Nephron (organoid): ENCODE data around the gene EXOC6.
A peak's percentile ranks its signal among the peaks of the same experiment; 100 is the strongest.

Experiments
- H3K27ac Mint-ChIP-seq, 3 experiments: 2 replicates each; pipeline ENCODE4 v1.8.0; 2020; ENCODE audit warnings: mixed read lengths in 3 of 3, mild to moderate bottlenecking in 2 of 3, moderate library complexity in 1 of 3
- H3K27me3 Mint-ChIP-seq: 2 replicates; pipeline ENCODE4 v1.8.0; 2021; ENCODE audit warnings: low read depth, mild to moderate bottlenecking, moderate library complexity, mixed read lengths
- H3K36me3 Mint-ChIP-seq: 2 replicates; pipeline ENCODE4 v1.8.0; 2020; ENCODE audit warnings: low read depth, mixed read lengths
- H3K4me1 Mint-ChIP-seq: 2 replicates; pipeline ENCODE4 v1.8.0; 2020; ENCODE audit warnings: mixed read lengths
- H3K4me3 Mint-ChIP-seq, 3 experiments: 2 replicates each; pipeline ENCODE4 v1.8.0; 2020; ENCODE audit warnings: mild to moderate bottlenecking in 3 of 3, mixed read lengths in 3 of 3, moderate library complexity in 2 of 3
- H3K9me3 Mint-ChIP-seq: 2 replicates; pipeline ENCODE4 v1.8.0; 2020; ENCODE audit warnings: mixed read lengths
- TF ChIP-seq, protein P1 (sequence below), 3 experiments: fragments of 200-600 bp; sonication (generic); IDR thresholded peaks; one replicate each; pipeline ENCODE4 v1.5.0; 2021; ENCODE audit warnings: antibody characterized with exemption in 3 of 3; ENCODE audit not compliant: unreplicated experiment in 3 of 3

EXOC6 gene

DNA sequence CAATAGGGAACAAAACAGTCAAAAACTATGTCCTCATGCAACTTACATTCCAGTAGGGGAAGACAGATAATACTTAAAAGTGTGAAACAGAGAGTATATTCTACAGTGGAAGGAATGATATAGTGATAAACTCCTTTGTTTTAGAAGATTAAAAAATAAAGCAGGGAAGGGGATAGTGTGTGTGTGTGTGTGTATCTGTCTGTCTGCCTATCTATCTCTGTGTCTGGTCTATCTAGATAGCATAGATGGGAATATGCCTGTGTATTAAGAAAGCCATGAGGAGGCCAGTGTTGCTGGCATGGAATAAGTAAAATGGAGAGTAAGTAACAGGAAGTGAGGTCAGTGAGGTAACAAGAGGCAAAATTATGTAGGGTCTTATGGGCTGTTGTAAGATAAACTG lies 42.2 kb downstream of the EXOC6 start:
- H3K4me3 Mint-ChIP-seq: no peak overlapping the region
- H3K9me3 Mint-ChIP-seq: no peaks in the 10 kb centered on the region
- TF ChIP-seq, protein P1, sequence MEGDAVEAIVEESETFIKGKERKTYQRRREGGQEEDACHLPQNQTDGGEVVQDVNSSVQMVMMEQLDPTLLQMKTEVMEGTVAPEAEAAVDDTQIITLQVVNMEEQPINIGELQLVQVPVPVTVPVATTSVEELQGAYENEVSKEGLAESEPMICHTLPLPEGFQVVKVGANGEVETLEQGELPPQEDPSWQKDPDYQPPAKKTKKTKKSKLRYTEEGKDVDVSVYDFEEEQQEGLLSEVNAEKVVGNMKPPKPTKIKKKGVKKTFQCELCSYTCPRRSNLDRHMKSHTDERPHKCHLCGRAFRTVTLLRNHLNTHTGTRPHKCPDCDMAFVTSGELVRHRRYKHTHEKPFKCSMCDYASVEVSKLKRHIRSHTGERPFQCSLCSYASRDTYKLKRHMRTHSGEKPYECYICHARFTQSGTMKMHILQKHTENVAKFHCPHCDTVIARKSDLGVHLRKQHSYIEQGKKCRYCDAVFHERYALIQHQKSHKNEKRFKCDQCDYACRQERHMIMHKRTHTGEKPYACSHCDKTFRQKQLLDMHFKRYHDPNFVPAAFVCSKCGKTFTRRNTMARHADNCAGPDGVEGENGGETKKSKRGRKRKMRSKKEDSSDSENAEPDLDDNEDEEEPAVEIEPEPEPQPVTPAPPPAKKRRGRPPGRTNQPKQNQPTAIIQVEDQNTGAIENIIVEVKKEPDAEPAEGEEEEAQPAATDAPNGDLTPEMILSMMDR (IDR thresholded peaks at IDR 0.05; ENCODE audit: unreplicated experiment in 3 of 3): no peak
- peaks cover 10% of the 10 kb centered on the region for H3K4me1 Mint-ChIP-seq
- no peaks in the 10 kb centered on the region for H3K27me3 Mint-ChIP-seq
- H3K27ac Mint-ChIP-seq: no peak overlapping the region
- H3K36me3 Mint-ChIP-seq: no peaks in the 10 kb centered on the region

DNA sequence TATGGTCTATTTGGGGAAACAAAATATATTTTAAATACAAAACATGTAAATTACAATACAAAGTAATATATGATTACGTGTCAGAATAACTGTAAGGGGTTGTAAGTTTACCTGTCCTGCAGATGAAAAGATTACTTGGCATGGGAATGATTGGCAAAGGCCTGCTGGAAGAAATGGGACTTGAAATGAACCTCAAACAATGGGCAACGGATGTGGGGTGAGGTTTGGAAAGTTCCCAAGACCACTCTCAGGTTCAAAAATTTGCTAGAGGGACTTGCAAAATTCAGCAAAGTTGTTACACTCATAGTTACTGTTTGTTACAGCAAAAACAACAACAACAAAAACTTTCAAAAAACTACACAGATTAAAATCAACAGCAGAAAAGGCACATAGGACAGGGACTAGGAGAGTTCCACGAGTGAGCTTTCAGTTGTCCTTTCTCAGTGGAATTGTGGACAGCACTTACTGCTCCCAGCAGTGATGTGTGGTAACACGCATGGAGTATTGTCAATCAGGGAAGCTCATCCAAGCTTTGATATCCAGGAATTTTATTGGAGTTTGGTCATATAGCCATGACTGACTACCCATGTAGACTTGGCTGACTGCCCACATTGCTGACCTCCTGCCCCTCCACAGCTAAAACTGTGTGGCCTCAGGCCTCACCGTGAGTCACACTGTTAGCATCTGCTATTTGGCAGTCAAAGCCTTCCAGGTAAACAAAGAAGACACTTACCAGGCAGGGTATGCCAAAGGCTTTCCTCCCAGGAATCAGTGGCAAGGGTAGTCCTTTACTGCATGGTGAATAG lies 43.8 kb downstream of the EXOC6 start:
- Mint-ChIP-seq H3K27me3 (no peaks in the 10 kb centered on the region), H3K27ac (peak overlapping the region in 1 of 3 experiments; percentile 37), H3K4me3 (no peak overlapping the region), H3K36me3 (no peaks in the 10 kb centered on the region), H3K9me3 (no peaks in the 10 kb centered on the region), H3K4me1 (peaks cover 5% of the 10 kb centered on the region)
- TF ChIP-seq, protein P1 (IDR thresholded peaks at IDR 0.05; ENCODE audit: unreplicated experiment in 3 of 3): no peak

DNA sequence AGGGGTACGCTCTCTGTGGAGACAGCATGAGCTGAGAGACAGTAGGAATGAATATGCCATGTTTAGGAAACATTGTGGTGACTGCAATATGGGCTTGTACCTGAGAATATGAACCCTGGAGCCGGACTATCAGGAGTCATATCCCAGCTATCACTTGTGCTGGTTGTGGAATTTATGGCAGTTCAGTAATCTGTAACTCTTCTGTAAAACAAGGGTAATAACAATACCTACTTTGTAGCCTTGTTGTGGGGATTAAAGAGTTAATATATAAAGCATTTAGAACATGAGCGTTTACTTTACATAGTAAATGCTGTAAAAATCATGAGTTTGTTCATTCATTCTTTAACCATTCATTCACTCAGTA lies 44.4 kb downstream of the EXOC6 start:
- H3K4me1 Mint-ChIP-seq: peaks cover 3% of the 10 kb centered on the region
- no peaks in the 10 kb centered on the region for H3K27me3 Mint-ChIP-seq
- no peaks in the 10 kb centered on the region for H3K36me3 Mint-ChIP-seq
- H3K4me3 Mint-ChIP-seq: no peak overlapping the region
- TF ChIP-seq, protein P1 (IDR thresholded peaks at IDR 0.05; ENCODE audit: unreplicated experiment in 3 of 3): no peak
- no peaks in the 10 kb centered on the region for H3K9me3 Mint-ChIP-seq
- H3K27ac Mint-ChIP-seq: peak overlapping the region in 1 of 3 experiments; percentile 37

DNA sequence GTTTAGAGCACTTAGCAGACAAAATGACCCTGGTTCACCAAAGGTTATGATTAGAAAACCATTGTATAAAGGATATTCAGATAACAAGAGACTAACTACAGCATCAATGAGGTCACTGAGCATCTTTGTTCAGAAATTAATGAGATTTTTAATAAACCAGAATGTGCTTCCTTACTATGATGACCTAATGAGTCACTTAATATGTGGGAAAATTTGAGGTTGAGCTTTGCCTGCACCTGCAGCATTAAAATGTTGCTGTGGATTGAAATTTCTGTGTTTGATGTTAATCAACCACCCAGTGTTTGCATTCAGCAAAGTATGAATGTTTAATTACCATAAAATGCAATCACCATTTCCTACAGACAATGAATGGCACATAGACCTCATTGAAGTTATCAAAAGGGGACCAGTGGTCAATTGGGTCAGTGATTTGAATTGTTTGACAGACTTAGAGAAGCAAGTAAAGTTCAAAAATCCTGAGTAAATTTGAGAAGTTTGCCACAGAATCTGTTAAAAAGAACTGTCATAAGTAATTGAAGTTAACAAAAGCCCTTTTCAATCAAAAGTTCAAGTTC lies 45.8 kb downstream of the EXOC6 start:
- H3K27me3 Mint-ChIP-seq: no peaks in the 10 kb centered on the region
- no peak overlapping the region for H3K4me3 Mint-ChIP-seq
- H3K36me3 Mint-ChIP-seq: no peaks in the 10 kb centered on the region
- TF ChIP-seq, protein P1 (IDR thresholded peaks at IDR 0.05; ENCODE audit: unreplicated experiment in 3 of 3): no peak
- H3K9me3 Mint-ChIP-seq: no peaks in the 10 kb centered on the region
- no peaks in the 10 kb centered on the region for H3K4me1 Mint-ChIP-seq
- H3K27ac Mint-ChIP-seq: no peak overlapping the region

DNA sequence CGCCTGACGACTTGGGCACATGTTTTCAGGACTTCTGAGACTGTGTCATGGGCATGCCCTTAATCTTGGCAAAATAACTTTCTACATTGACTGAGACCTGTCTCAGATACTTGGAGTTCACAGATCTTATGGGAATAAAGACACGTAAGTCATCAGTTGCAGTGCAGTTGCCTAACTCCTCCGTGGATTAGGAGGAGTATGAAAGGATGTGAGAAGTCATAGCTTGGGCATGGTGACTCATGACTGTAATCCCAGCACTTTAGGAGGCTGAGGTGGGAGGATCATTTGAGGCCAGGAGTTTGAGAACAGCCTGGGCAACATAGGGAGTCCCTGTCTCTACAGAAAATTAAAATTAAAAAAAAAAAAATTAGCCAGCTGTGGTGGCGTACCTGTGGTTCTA lies 49.6 kb downstream of the EXOC6 start:
- Mint-ChIP-seq H3K4me1 (no peaks in the 10 kb centered on the region), H3K4me3 (no peak overlapping the region), H3K9me3 (no peaks in the 10 kb centered on the region), H3K27me3 (no peaks in the 10 kb centered on the region), H3K36me3 (no peaks in the 10 kb centered on the region), H3K27ac (no peak overlapping the region)
- TF ChIP-seq, protein P1 (IDR thresholded peaks at IDR 0.05; ENCODE audit: unreplicated experiment in 3 of 3): no peak

DNA sequence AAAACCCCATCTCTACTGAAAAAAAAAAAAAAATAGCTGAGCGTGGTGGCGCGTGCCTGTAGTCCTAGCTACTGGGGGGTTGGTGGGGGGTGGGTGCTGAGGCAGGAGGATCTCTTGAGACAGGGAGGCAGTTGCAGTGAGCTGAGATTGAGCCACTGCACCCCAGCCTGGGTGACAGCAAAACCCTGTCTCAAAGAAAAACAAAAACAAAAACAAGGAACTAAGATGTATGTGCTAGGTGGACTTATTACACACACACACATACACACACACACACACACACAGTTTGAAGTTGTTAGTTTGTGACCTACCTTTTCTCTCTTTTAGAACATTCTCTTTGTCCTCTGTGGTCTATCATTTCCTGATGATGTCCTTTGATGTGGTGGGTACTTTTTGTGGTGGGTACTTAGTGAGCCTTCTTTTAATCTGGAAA lies 53.5 kb downstream of the EXOC6 start:
- no peaks in the 10 kb centered on the region for H3K27me3 Mint-ChIP-seq
- H3K4me3 Mint-ChIP-seq: no peak overlapping the region
- H3K9me3 Mint-ChIP-seq: no peaks in the 10 kb centered on the region
- TF ChIP-seq, protein P1 (IDR thresholded peaks at IDR 0.05; ENCODE audit: unreplicated experiment in 3 of 3): no peak
- no peaks in the 10 kb centered on the region for H3K36me3 Mint-ChIP-seq
- H3K27ac Mint-ChIP-seq: no peak overlapping the region
- H3K4me1 Mint-ChIP-seq: no peaks in the 10 kb centered on the region
